Measurements from ENCODE around the gene RNASEH1.
A peak's percentile ranks its signal among the peaks of the same experiment; 100 is the strongest.

Gene RNASEH1

DNA sequence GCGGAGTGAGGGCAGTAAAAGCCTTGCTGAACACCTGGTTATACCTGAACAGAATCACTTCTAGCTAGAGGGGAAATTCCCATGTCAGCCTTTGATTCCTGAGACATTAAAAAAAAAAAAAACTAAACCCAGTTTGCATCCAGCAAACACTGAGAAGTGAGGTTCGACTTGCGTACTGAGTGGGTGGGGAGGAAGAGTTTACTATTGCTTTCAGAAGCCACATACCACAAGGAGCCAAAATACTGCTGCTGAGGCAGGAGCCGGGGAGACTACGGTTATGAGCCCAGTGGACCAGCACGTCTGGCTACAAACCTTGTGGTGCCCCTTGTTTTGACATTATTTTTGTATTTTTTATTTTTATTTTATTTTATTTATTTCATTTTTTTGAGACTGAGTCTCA, 39.4 kb upstream of the RNASEH1 start:
- peaks cover 4% of the 10 kb centered on the region for H3K36me3 Mint-ChIP-seq (ENCODE audit: low read depth)
- H3K27ac Mint-ChIP-seq, result no peak overlapping the region
- no peaks in the 10 kb centered on the region for H3K9me3 Mint-ChIP-seq
- no peak for DNase-seq
- H3K27me3 Mint-ChIP-seq, result peaks cover 3% of the 10 kb centered on the region
- H3K4me3 Mint-ChIP-seq, result no peak overlapping the region
- H3K4me1 Mint-ChIP-seq (ENCODE audit: low read depth), result peaks cover 19% of the 10 kb centered on the region

DNA sequence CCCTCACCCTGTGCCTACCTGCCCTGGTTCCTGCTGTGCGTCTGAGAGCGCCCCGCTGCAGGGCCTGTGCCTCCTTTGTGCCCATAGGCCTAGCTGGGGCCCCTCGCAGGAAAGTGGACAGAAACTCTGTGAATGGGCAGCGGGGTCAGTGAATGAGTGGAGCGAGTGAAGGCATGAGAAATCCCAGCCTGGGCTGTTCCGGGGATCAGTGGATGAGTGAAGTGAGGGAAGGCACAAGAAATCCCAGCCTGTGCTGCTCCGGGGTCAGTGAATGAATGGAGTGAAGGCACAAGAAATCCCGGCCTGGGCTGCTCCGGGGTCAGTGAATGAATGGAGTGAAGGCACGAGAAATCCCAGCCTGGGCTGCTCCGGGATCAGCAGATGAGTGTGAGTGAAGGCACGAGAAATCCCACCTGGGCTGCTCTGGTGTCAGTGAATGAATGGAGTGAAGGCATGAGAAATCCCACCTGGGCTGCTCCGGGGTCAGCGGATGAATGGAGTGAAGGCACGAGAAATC, 38.8 kb upstream of the RNASEH1 start:
- peaks cover 5% of the 10 kb centered on the region for H3K36me3 Mint-ChIP-seq (ENCODE audit: low read depth)
- no peak overlapping the region for H3K27ac Mint-ChIP-seq
- H3K4me3 Mint-ChIP-seq, result no peak overlapping the region
- no peak for DNase-seq
- H3K9me3 Mint-ChIP-seq, result no peaks in the 10 kb centered on the region
- peaks cover 19% of the 10 kb centered on the region for H3K4me1 Mint-ChIP-seq (ENCODE audit: low read depth)
- H3K27me3 Mint-ChIP-seq, result peaks cover 3% of the 10 kb centered on the region

DNA sequence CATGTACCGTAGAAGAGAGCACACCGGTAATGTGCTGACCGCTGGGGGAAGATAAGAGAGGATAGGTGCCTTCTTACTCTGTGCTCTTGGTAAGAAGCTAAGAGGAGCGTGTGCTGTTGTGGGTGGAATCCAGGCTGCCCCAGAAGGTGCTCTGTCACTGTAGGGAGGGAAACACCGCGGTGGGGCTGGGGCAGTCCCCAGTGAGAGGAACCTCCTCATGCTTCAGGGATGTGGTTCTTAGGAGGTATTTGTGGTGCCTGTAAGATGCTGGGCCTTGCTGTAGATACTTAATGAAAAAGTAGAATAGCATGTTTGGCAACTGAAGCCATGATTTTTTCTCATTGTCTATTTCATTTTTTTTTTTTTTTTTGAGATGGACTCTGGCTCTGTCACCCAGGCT, 37.9 kb upstream of the RNASEH1 start:
- Mint-ChIP-seq H3K27ac (no peak overlapping the region), H3K4me3 (no peak overlapping the region), H3K27me3 (peaks cover 3% of the 10 kb centered on the region), H3K4me1 (ENCODE audit: low read depth) (peaks cover 19% of the 10 kb centered on the region), H3K36me3 (ENCODE audit: low read depth) (peaks cover 5% of the 10 kb centered on the region), H3K9me3 (no peaks in the 10 kb centered on the region)
- DNase-seq, result no peak

GRCh38 chr2:3595404-3595803, 37.3 kb upstream of the RNASEH1 start:
- Mint-ChIP-seq H3K4me3 (no peak overlapping the region), H3K27me3 (peaks cover 3% of the 10 kb centered on the region), H3K9me3 (no peaks in the 10 kb centered on the region), H3K36me3 (ENCODE audit: low read depth) (peaks cover 5% of the 10 kb centered on the region), H3K27ac (peak overlapping the region; percentile 4), H3K4me1 (ENCODE audit: low read depth) (peaks cover 19% of the 10 kb centered on the region)
- DNase-seq, result no peak

- H3K4me1 Mint-ChIP-seq (ENCODE audit: low read depth), result peaks cover 19% of the 10 kb centered on the region
- no peak for DNase-seq
- no peaks in the 10 kb centered on the region for H3K9me3 Mint-ChIP-seq
- peaks cover 5% of the 10 kb centered on the region for H3K36me3 Mint-ChIP-seq (ENCODE audit: low read depth)
- no peak within 1 kb of the TSS for H3K4me3 Mint-ChIP-seq
- peaks cover 3% of the 10 kb centered on the region for H3K27me3 Mint-ChIP-seq
- H3K27ac Mint-ChIP-seq, result peak within 1 kb of the TSS; percentile 4
These were observed 36.6 kb upstream of the RNASEH1 start, which contains the start of gene COLEC11 for GRCh38 chr2:3594493-3595281. Gene COLEC11 (plus strand): TSS chr2:3595112. CDS start chr2:3604341, 9,229 bp downstream.

GRCh38 chr2:3589086-3589485, 31.0 kb upstream of the RNASEH1 start:
- Mint-ChIP-seq H3K36me3 (ENCODE audit: low read depth) (peaks cover 28% of the 10 kb centered on the region), H3K4me1 (ENCODE audit: low read depth) (no peaks in the 10 kb centered on the region), H3K27me3 (no peaks in the 10 kb centered on the region), H3K9me3 (no peaks in the 10 kb centered on the region), H3K4me3 (no peak overlapping the region), H3K27ac (no peak overlapping the region)
- DNase-seq, result no peak

GRCh38 chr2:3588084-3588483, 30.0 kb upstream of the RNASEH1 start:
- peaks cover 1% of the 10 kb centered on the region for H3K4me1 Mint-ChIP-seq (ENCODE audit: low read depth)
- no peak overlapping the region for H3K27ac Mint-ChIP-seq
- no peak for DNase-seq
- no peaks in the 10 kb centered on the region for H3K27me3 Mint-ChIP-seq
- peaks cover 38% of the 10 kb centered on the region for H3K36me3 Mint-ChIP-seq (ENCODE audit: low read depth)
- H3K9me3 Mint-ChIP-seq, result no peaks in the 10 kb centered on the region
- no peak overlapping the region for H3K4me3 Mint-ChIP-seq

DNA sequence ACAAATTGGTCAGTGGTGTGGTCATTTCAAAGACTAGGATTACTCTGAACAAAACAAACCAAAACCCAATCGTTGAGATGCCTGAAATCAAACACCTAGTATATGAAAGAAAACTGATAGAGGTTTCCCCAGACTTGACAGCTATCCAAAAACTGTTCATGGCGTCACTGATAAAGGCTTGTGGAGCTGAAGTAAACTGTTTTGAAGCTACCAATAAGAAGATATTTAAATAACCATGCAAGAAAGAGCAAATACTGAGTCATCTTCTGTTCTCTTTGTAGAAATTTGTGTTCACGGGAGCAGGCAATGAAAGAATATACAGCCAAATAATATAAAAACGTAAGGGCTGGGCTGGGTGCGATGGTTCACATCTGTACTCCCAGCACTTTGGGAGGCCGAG, 29.3 kb upstream of the RNASEH1 start:
- Mint-ChIP-seq H3K4me1 (ENCODE audit: low read depth) (peaks cover 1% of the 10 kb centered on the region), H3K36me3 (ENCODE audit: low read depth) (peaks cover 39% of the 10 kb centered on the region), H3K4me3 (no peak overlapping the region), H3K27ac (no peak overlapping the region), H3K9me3 (no peaks in the 10 kb centered on the region), H3K27me3 (no peaks in the 10 kb centered on the region)
- DNase-seq, result no peak

- Mint-ChIP-seq H3K27ac (no peak overlapping the region), H3K9me3 (no peaks in the 10 kb centered on the region), H3K27me3 (no peaks in the 10 kb centered on the region), H3K4me3 (no peak overlapping the region), H3K36me3 (ENCODE audit: low read depth) (peaks cover 43% of the 10 kb centered on the region), H3K4me1 (ENCODE audit: low read depth) (peaks cover 1% of the 10 kb centered on the region)
- DNase-seq, result no peak
These were observed 28.9 kb upstream of the RNASEH1 start for GRCh38 chr2:3587021-3587420.

DNA sequence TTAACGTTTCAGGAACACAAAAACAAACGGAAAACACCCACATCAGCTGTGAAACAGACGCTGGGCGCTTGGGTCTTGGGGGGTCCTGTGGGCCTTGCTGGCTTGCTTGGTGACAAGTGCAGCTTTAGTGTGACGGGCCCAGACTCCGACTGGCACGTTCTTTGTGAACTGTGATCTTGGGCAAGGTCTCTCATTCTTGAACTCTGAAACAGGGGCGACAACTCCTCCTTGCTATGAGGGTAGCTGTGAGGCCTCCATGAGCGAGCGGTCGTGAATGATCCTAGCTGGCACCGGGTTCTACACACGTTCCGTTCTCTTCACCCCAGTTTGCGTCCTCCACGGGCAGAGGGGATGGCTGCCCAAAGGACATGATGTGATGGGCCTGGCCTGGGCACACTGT, 28.1 kb upstream of the RNASEH1 start:
- H3K4me1 Mint-ChIP-seq (ENCODE audit: low read depth), result peaks cover 8% of the 10 kb centered on the region
- H3K9me3 Mint-ChIP-seq, result no peaks in the 10 kb centered on the region
- no peak for DNase-seq
- H3K4me3 Mint-ChIP-seq, result no peak overlapping the region
- H3K27me3 Mint-ChIP-seq, result no peaks in the 10 kb centered on the region
- H3K27ac Mint-ChIP-seq, result no peak overlapping the region
- H3K36me3 Mint-ChIP-seq (ENCODE audit: low read depth), result peaks cover 51% of the 10 kb centered on the region

GRCh38 chr2:3585261-3586109, 27.4 kb upstream of the RNASEH1 start:
- DNase-seq, result no peak
- H3K27ac Mint-ChIP-seq, result peak overlapping the region; percentile 52
- H3K27me3 Mint-ChIP-seq, result no peaks in the 10 kb centered on the region
- peaks cover 12% of the 10 kb centered on the region for H3K4me1 Mint-ChIP-seq (ENCODE audit: low read depth)
- no peak overlapping the region for H3K4me3 Mint-ChIP-seq
- H3K36me3 Mint-ChIP-seq (ENCODE audit: low read depth), result peaks cover 58% of the 10 kb centered on the region
- H3K9me3 Mint-ChIP-seq, result no peaks in the 10 kb centered on the region

DNA sequence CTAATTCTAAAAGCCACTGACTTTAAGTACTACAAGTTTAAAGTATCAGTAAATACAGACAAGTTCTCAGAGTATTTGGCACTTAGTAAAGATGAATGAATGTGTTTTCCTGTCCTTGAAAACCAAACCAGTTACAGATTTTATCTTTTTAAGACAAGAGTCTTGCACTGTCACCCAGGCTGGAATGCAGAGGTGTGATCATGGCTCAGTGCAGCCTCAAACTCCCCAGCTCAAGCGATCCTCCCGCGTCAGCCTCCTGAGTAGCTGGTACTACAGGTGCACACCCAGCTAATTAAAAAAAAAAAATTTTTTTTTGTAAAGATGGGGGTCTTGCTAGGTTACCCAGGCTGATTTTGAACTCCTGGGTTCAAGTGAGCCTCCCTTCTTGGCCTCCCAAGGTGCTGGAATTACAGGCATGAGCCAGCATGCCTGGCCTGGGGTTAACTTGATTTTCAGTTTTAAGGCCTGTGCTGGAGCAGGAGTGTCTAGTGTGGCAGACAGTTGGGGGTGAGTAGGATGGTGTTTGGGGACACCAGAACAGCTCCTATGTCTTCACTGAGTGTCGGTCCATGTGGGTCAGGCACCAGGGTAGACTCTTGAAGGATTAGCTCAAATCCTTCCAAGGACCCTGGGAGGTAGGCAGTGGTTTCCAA, 26.6 kb upstream of the RNASEH1 start:
- no peak for DNase-seq
- Mint-ChIP-seq H3K27ac (peak overlapping the region; percentile 55), H3K4me3 (no peak overlapping the region), H3K9me3 (no peaks in the 10 kb centered on the region), H3K36me3 (ENCODE audit: low read depth) (peaks cover 66% of the 10 kb centered on the region), H3K27me3 (no peaks in the 10 kb centered on the region), H3K4me1 (ENCODE audit: low read depth) (peaks cover 20% of the 10 kb centered on the region)

DNA sequence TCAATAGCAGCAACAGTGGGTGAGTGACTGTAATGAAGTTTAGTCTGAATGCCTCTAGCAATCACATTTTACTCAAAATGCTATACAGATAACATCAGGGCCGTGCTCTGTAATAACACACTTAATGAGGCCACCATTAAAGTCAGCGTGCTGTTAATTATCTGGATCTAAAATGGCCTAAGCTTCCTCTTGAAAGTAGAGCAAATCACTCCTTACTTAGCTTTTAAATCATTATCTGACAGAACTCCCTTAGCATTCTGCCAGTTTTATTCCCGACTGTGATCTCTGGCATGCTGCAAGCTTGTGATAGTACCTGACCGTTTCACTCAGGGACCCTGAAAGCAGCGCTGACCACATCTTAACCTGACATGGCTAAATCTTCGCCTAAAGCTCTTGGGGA, 25.9 kb upstream of the RNASEH1 start:
- Mint-ChIP-seq H3K27ac (peak overlapping the region; percentile 55), H3K4me3 (no peak overlapping the region), H3K27me3 (no peaks in the 10 kb centered on the region), H3K9me3 (no peaks in the 10 kb centered on the region), H3K4me1 (ENCODE audit: low read depth) (peaks cover 26% of the 10 kb centered on the region), H3K36me3 (ENCODE audit: low read depth) (peaks cover 70% of the 10 kb centered on the region)
- DNase-seq, result no peak

GRCh38 chr2:3581367-3582262, 23.5 kb upstream of the RNASEH1 start:
- DNase-seq, result no peak
- Mint-ChIP-seq H3K27me3 (no peaks in the 10 kb centered on the region), H3K27ac (peak overlapping the region; percentile 99), H3K9me3 (no peaks in the 10 kb centered on the region), H3K4me1 (ENCODE audit: low read depth) (peaks cover 47% of the 10 kb centered on the region), H3K36me3 (ENCODE audit: low read depth) (peaks cover 95% of the 10 kb centered on the region), H3K4me3 (no peak overlapping the region)

Data from activated T-cell treated with anti-CD3 and anti-CD28 coated beads, Interleukin-2, amount 50 U/mL, for 24 hours (primary cell).